Dedifferentiated amniotic fluid mesenchymal stem cell (primary cell): ENCODE measurements around the gene NAXE.
"Not testable (repeated sequence)": the region's sequence is repeated elsewhere in the genome, so short reads cannot be mapped to it uniquely, and the experiment has no call there.

Source experiments
- DNase-seq: peaks from one replicate; pipeline ENCODE4 v3.0.0-alpha.2; 2016; ENCODE audit errors: extremely low spot score

The NAXE gene

GRCh38 chr1:156571261-156571852 is 20.2 kb upstream of the NAXE start:
- DNase-seq: peak; percentile 94

DNA sequence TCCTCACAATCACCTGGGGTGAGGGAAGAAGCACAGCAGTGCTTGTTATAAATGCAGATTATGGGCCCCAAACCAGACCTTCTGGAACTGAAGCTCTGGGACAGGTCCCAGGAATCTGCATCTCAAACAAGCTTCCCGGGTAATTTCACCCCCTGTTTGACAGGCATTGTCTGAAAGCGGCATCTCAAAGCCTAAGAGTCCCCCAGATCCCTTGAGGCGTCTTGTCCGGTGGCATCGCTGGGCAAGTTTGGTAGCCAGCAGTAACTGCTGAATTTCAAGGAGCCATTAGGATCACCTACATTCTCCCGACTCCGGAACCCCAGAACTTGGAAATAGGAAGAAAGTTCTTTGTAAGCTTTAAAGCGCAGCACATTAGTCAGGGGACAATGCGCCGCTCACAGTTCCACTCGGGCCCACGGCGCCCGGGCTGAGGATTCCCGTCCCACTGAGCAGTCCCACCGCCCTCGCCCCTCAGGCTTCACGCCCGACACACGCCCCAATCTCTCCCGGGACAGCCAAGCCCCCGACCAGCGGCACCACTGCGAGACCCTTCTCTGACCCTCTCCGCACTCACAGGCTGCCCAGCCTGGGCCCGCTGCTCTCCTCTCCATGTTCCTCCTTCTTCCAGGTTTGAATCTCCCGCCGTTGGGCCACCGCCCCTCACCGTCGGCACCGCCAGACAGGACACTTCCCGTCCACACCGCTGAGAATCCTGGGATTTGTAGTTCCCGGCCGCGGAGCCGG is 19.5 kb upstream of the NAXE start, which contains the start of gene IQGAP3:
Gene IQGAP3 (minus strand): TSS at position 647 of the 744 bp plus-strand sequence. CDS start 36 bp downstream, at position 611.
- peak; percentile 68 for DNase-seq

- no peak for DNase-seq
Measured at GRCh38 chr1:156572663-156573018, 18.9 kb upstream of the NAXE start.

GRCh38 chr1:156574039-156574633 is 17.4 kb upstream of the NAXE start:
- no peak for DNase-seq

DNA sequence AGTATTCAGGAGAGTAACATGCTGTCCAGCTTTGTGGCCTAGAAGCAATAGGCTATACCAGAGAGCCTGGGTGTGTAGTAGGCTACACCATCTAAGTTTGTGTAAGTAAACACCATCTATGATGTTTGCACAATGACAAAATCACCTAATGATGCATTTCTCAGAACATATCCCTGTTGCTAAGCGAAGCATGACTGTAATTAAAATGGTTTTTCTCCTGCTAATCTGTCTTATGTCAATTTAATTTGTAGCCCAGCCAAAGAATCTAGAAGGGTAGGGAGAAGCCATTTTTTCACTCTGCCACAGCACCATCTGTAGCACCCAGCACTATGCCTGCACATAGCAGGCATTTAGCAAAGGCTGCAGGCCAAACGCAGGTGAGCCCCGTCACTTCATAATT is 14.0 kb upstream of the NAXE start:
- DNase-seq: no peak

DNA sequence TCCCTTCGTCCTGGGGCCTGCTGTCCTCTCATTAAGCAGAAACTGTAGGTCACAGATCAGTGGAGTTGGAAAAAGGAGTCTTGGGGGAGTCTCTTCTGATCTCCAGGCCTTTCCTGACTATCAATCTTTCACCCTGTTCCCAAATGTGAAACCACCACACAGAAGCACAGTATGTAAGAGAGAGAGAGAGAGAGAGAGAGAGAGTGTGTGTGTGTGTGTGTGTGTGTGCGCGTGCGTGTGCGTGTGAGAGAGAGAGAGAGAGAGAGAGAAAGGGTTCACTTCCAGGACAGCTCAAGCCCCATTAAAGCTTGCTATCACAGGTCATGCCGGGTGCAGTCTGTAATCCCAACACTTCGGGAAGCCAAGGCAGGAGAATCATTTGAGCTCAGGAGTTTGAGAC is 13.5 kb upstream of the NAXE start:
- DNase-seq: no peak

DNA sequence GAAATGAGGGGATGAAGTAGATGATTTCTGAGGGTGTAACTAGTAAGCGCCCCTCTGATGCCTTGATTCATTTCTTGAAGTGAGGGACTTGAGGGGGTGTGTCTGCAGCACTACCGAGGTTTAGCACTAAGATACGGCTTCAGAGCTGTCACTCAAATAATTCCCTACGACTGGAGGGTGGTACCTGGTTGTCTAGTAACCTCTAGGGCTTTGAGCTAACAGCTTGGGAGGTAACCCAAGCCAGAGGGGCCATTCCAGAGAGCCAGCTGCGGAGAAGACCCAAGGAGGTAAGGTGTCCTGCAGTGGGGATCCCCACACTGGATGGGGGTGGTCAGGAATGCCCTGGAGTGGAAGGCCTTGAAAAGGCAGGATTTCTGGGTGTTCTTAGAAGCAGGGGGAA is 12.1 kb upstream of the NAXE start, which contains the start of gene TTC24:
Gene TTC24 (plus strand): TSS at position 252 of the 400 bp plus-strand sequence. CDS start 1,642 bp downstream, outside the sequence.
- DNase-seq: no peak

GRCh38 chr1:156581661-156582387 is 9.8 kb upstream of the NAXE start:
- no peak for DNase-seq

- DNase-seq: no peak
Measured at GRCh38 chr1:156582388-156583017, 9.1 kb upstream of the NAXE start.

- peak; percentile 82 for DNase-seq
Measured at GRCh38 chr1:156583821-156584622, 7.6 kb upstream of the NAXE start.

DNA sequence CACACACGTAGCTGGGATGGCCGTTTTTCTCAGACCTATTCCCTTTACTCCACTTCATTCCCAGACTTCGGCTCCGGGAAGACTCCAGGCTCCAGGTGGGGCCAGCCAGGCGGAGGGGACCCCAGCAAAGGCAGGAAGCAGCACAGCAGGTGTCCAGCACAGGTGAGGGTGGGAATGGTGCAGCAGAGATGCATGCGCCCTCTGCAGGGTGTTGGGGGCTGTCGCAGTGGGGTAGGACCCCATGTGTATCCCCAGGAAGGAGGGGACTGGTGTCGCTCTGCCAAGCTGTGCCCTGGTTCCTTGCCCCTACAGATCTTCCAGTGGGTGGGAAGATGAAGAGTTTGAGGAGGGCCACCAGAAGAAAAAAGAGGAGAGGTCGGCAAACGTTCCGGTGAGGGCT is 6.8 kb upstream of the NAXE start:
- DNase-seq: no peak

DNA sequence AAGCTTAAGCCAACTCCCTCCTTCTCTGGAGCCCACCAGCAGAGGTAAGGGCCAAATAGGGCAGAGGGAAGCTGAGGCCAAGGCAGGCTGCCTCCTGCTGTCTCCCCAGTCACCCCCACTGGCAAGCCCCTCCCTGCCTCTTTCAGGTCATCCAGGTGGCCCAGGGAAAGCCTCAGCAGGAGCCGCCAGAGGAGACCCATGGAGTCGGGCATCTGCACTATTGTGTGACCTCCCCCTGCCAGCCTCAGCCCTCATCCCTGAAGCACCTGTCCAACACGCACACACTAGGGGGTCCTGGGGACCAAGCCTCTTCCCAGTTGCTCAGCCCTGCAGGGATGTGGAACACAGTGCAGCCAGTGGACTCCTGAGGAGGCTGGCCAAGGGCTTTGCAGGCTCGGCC is 5.3 kb upstream of the NAXE start:
- DNase-seq: no peak

DNA sequence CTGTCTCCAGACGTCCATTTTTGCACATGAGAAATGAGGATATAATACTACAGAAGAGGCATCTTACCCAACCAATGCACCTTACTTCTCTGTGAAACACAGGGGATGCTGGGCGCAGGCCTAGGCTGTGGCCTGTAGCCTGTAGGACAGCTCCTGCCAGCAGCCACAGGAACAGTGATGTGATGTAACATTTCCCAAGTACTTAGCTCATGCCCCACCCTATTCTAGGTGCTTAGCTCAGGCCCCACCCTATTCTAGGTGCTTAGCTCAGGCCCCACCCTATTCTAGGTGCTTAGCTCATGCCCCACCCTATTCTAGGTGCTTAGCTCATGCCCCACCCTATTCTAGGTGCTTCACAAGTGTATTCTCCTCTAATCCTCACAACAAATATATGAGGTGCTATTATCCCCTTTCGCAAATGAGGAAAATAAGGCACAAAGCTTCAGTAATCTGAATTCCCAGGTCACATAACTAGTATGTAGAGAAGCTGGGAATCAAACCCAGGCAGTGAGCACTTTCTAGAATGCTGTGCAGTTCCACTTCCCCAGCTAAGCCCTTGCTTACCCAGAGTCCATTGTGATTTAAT is 4.6 kb upstream of the NAXE start:
- no peak for DNase-seq

DNA sequence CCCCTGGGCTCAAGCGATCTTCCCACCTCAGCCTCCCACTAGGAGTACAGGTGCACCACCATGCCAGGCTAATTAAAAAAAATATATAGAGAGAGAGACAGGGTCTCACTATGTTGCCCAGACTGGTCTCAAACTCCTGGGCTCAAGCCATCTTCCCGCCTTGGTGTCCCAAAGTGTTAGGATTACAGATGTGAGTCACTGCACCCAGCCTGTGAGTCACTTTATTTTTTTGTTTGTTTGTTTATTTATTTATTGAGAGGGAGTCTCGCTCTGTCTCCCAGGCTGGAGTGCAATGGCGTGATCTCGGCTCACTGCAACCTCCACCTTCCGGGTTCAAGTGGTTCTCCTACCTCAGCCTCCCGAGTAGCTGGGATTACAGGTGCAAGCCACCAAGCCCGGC is 3.6 kb upstream of the NAXE start:
- DNase-seq: not testable (repeated sequence)

- DNase-seq: no peak
Measured at GRCh38 chr1:156589546-156589945, 2.0 kb upstream of the NAXE start.

- no peak for DNase-seq
Measured at GRCh38 chr1:156590326-156591180, 1.0 kb upstream of the NAXE start.

DNA sequence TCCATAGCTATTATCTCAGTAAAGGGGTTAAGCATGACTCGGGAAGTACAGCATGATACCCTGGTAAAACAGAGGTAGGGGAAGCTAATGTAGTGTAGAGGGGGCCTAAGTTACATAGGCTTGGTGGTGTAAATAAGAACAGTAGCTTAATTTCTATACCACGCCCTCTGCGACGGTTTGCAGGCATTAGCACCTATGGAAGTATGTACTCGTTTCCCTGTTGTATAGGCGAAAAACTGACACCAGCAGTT is 470 bp upstream of the NAXE start:
- no peak for DNase-seq

DNA sequence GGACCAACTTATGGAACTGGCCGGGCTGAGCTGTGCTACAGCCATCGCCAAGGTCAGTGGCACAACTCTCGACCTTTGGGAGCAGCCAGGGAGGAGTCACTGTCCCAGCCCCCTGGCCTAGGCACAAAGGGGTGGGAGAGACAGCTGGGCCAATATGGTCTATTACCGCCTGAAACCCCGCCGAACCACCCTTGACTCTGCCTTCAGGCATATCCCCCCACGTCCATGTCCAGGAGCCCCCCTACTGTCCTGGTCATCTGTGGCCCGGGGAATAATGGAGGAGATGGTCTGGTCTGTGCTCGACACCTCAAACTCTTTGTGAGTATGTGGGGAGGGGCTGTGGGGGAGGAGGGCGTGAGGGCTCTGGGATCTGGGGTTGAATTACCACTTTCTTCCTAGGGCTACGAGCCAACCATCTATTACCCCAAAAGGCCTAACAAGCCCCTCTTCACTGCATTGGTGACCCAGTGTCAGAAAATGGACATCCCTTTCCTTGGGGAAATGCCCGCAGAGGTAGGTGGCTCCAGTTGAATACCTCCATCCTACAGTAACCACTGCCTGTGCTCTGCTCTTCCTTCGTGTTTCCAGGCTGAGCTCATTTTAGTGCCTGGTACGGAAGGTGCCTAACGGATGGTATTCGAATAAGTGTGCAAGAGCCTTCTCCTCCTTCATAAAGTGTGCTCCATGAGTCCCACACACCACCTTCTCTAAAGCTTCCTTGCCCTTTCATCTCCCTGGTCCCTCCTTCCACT is 758 bp downstream of the NAXE start:
- no peak for DNase-seq

- DNase-seq: no peak
Measured at GRCh38 chr1:156592910-156593660, 1.5 kb downstream of the NAXE start.
